Stimulated activated CD8-positive, alpha-beta memory T cell treated with anti-CD3 and anti-CD28 coated beads, Interleukin-7, amount 100 ng/mL, for 24 hours (primary cell): Measurements from ENCODE around the gene FOXD4L6.
"Not testable (repeated sequence)": the region's sequence is repeated elsewhere in the genome, so short reads cannot be mapped to it uniquely, and the experiment has no call there.

Experiments
- DNase-seq: peaks from one replicate; pipeline ENCODE4 v3.0.0-alpha.2; 2020; ENCODE audit warnings: low read depth

FOXD4L6 gene

GRCh38 chr9:41128581-41128980 lies at the start of gene FOXD4L6:
Gene FOXD4L6 (minus strand): TSS chr9:41128681. CDS start chr9:41128383, 298 bp downstream.
- DNase-seq, result not testable (repeated sequence)

DNA sequence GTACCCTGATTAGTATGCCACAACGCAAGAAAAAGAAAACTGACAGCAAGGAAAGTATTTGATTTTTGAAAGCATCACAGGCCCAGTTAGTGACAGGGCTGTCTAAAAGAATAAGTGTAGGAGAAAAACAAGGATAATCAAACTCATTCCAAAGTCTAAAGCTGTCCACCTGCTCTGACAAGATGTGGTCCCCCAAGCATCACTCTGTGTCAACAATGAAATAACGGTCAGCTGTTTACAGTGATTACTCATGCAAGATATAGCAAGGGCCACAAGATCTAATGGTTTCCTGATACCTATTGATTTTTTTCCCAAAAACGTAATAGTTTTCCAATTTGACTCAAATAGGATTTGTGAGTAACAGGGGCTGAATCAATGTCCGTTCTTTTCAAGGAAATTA lies 46.5 kb upstream of the FOXD4L6 start:
- DNase-seq, result not testable (repeated sequence)

DNA sequence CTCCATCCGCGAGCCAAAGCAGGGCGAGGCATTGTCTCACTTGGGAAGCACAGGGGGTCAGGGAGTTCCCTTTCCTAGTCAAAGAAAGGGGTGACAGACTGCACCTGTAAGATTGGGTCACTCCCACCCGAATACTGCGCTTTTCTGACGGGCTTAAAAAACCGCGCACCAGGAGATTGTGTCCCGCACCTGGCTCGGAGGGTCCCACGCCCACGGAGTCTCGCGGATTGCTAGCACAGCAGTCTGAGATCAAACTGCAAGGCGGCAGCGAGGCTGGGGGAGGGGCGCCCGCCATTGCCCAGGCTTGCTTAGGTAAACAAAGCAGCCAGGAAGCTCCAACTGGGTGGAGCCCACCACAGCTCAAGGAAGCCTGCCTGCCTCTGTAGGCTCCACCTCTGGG lies 21.6 kb upstream of the FOXD4L6 start:
- not testable (repeated sequence) for DNase-seq

- not testable (repeated sequence) for DNase-seq
These were observed 13.4 kb upstream of the FOXD4L6 start for GRCh38 chr9:41141878-41142277.

DNA sequence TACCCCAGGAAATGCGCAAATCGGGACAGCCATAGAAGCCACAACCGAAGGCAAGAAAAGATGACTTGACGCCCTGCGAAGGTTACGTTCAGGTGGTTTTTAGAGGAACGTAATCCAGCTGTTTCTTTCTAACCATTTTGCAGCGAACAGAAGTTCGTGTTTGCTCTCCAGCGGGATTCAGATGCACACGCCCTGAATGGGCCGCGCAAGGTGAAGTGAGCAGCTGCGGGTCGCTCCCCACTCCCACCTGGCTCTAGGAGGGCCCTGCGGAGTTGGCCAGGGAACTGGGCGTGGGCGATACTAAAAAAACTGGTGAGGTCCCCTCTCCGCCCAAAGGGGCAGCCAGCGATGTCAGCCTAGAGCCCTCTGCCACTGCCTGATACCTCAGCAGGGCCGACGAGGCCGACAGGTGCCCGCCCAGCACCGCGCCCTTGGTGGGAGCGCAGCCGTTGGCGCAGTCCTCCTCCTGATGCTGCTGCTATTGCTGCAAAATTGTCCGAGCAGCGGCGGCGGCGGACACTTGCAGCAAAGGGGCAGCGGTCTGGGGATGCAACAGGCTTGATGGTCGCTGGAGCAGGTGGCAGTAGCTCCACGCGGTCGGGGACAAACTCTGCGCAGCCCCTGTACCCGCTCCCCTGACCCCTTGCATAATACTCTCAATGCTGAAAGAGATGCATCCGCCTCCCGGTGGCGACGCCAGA lies 1.6 kb downstream of the FOXD4L6 start:
- not testable (repeated sequence) for DNase-seq

DNA sequence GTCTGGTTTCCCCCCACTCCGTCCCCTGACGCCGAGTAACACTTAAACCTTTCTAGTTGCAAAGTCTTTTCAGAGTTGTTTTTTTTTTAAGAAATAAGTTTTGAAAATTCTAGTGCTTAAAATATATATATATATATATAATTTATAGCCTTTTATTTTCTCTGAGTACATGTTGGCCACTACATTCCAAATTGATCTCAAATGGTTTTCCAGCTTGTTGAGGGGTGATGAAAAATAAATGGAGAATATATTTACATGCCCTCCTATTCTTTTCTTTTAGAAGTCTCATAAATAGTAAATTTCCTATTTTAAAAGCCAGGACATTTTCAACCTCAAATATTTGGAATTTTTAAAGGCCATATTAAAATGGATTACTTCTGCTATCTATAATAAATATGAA lies 2.5 kb downstream of the FOXD4L6 start:
- not testable (repeated sequence) for DNase-seq

GRCh38 chr9:41125109-41125658 lies 3.3 kb downstream of the FOXD4L6 start:
- DNase-seq, result not testable (repeated sequence)

DNA sequence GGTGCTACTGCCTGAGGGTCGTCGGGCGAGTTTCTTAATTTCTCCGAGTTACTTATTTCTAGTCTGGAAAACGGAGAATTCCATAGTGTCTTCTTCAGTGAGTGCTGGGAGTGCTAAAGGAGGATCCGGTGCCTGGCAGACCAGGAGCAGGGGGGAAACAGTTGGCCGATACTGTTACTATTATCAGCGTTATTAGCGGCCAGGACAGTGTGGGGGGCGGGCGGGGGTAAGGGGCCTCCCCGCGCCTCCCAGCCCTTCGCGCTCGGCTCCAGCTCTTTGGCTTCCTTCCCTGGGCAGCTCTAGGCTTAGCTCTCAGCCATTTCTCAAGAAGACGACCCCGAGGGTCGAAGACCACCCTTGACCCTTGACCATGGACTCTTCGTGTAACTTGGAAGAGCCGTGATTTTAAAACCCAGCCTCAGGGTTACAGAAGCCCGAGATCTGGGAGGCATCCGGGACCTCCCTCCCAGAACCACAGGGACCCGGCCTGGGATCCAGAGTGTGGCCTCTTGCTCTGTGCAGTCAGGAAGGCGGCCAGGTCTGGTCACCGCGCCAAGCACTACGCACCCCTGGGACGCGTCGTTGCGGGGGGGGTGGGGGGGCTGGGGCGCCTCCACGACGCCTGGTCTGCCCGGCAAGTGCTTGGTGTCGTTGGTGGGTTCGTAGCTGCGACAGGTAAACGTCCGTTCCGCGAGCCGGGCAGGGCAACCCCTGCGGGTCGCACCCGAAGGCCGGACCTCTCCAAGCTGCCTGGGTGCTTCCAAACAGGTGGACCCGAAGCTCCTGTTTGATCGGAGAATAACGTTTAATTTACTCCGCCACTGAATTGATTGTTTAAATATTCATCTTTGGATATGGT lies 4.0 kb downstream of the FOXD4L6 start:
- DNase-seq, result not testable (repeated sequence)

GRCh38 chr9:41123812-41124211 lies 4.7 kb downstream of the FOXD4L6 start:
- not testable (repeated sequence) for DNase-seq

DNA sequence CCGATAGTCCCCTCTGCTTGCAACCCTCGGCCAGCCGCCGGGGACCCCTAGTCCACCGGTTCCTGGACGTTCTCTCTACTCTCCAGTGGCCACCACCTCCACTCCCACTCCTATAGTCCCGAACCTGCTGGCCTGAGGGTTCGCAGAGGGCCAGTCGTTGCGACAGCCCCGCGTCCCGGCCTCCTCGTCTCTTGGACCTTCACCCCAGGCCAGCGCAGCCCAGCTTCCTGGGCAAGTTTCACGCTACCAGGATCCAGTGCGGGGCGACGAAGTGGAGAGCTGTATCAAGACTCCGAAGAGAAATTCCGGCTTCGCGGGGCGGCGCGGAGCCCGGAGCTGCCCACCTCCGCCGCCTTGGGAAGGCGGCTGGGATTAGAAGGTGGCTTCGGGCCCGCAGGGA lies 5.1 kb downstream of the FOXD4L6 start:
- DNase-seq, result not testable (repeated sequence)

DNA sequence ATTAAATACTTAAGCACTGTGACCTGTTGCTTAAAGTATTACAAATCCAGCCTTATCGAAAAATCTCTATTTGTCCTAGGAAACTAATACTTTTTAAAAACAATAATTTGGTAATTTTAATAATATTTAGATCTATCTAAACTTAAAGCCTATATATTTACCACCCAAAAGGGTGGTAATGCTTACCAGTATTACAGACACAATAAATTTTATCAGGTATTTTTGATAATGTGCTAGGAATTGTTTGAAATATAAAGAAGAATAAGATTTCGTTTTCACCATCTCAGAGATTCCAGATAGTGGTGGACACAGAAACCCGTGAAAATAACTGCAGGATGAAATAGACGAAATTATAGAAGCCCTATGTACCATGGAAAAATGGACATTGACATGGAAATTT lies 7.8 kb downstream of the FOXD4L6 start:
- not testable (repeated sequence) for DNase-seq

DNA sequence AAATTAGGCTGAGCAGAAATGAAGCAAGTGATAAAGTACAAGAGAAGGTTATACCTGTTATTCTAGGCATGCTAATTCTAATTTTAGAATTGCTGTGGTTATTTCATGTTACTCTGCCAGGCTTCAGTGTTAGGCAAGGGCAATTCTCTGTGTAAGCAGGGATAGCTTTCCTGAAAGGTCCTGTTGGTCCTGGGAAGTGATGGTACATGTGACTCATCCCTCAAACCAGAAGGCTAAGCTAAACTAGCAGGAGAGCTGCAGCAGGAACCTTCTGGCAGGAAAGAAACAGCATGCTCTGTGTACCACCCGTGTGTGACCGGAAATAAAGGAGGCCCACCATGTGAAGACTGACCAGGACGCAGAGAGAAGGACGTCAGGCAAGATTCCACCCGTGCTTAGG lies 8.8 kb downstream of the FOXD4L6 start:
- not testable (repeated sequence) for DNase-seq

GRCh38 chr9:41119311-41119710 lies 9.2 kb downstream of the FOXD4L6 start:
- not testable (repeated sequence) for DNase-seq

DNA sequence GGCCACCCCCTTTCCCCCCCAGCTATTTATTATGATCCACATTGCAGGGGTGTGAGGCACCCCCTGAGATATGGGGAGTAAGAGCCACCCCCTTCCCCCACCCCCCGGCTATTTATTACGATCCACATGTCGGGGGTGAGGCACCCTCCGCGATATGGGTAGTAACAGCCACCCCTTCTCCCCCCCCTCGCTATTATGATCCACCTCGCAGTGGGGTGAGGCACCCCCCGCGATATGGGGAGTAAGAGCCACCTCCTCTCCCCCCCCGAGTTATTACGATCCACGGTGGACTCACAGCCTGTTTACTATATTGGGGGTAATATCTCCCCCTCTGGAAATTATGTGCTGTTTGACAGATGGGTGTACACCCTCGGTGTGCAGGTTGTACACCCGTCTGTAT lies 15.1 kb downstream of the FOXD4L6 start:
- DNase-seq, result not testable (repeated sequence)

GRCh38 chr9:41111414-41111813 lies 17.1 kb downstream of the FOXD4L6 start:
- DNase-seq, result not testable (repeated sequence)

DNA sequence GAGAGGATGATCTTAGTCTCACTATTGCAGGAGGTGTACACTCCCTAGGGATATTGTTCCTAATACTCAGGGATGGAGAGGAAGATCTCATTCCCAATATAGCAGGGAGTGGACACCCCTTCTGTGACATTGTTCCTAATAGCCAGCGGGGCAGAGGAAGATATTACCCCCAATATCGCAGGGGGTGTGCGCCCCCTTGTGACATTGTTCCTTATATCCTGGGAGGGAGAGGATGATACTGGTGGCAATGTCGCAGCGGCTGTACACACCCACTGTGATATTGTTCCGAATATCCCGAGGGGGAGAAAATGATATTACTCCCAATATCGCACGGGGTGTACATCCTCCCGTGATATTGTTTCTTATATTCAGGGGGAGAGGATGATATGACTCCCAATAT lies 17.6 kb downstream of the FOXD4L6 start:
- not testable (repeated sequence) for DNase-seq

- not testable (repeated sequence) for DNase-seq
These were observed 19.2 kb downstream of the FOXD4L6 start for GRCh38 chr9:41109253-41109652.

DNA sequence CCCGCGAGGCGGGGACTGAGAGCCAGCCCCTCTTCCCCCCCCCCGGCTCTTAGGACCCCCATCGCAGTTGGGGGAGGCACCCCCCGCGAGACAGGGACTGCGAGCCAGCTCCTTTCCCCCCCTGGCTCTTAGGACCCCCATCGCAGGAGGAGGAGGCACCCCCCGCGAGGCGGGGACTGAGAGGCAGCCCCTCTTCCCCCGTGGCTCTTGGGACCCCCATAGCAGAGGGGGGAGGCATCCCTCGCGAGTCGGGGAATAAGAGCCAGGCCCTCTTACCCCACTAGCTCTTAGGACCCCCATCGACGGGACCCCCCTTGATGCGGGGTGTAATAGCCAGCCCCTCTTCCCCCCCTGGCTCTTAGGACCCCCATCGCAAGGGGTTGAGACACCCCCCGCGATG lies 19.7 kb downstream of the FOXD4L6 start:
- not testable (repeated sequence) for DNase-seq

- DNase-seq, result not testable (repeated sequence)
These were observed 21.9 kb downstream of the FOXD4L6 start for GRCh38 chr9:41106472-41107116.

- DNase-seq, result not testable (repeated sequence)
These were observed 22.8 kb downstream of the FOXD4L6 start for GRCh38 chr9:41105557-41106253.

DNA sequence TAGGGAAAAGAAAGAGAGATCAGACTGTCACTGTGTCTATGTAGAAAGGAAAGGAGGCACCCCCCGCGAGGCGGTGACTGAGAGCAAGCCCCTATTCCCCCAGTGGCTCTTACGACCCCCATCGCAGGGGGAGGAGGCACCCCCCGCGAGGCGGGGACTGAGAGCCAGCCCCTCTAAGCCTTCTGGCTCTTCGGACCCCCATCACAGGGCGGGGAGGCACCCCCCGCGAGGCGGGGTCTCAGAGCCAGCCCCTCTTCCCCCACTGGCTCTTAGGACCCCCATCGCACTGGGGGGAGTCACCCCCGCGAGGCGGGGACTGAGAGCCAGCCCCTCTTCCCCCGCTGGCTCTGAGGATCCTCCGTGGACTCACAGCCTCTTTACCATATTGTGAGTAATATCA lies 23.9 kb downstream of the FOXD4L6 start:
- DNase-seq, result not testable (repeated sequence)

- not testable (repeated sequence) for DNase-seq
These were observed 28.0 kb downstream of the FOXD4L6 start for GRCh38 chr9:41100508-41100907.
